Stimulated activated CD4-positive, alpha-beta T cell treated with anti-CD3 and anti-CD28 coated beads, Interleukin-4, amount 100 ng/mL, for 1 hour (primary cell): ENCODE measurements around the gene PGR.
"Not testable (repeated sequence)": the region's sequence is repeated elsewhere in the genome, so short reads cannot be mapped to it uniquely, and the experiment has no call there.

Experiments used
- DNase-seq: peaks from one replicate; pipeline ENCODE4 v3.0.0-alpha.2; 2020

The PGR gene

GRCh38 chr11:101063706-101064105, 65.9 kb downstream of the PGR start:
- DNase-seq: no peak

- DNase-seq: no peak
Measured at GRCh38 chr11:101061606-101062005, 68.0 kb downstream of the PGR start.

- DNase-seq: no peak
Measured at GRCh38 chr11:101059331-101059730, 70.3 kb downstream of the PGR start.

GRCh38 chr11:101053492-101053891, 76.1 kb downstream of the PGR start:
- no peak for DNase-seq

- no peak for DNase-seq
Measured at GRCh38 chr11:101051677-101052076, 77.9 kb downstream of the PGR start.

- DNase-seq: no peak
Measured at GRCh38 chr11:101049813-101050212, 79.8 kb downstream of the PGR start.

- DNase-seq: no peak
Measured at GRCh38 chr11:101049123-101049522, 80.5 kb downstream of the PGR start.

- no peak for DNase-seq
Measured at GRCh38 chr11:101048479-101048878, 81.1 kb downstream of the PGR start.

GRCh38 chr11:101046947-101047346, 82.7 kb downstream of the PGR start:
- DNase-seq: no peak

- no peak for DNase-seq
Measured at GRCh38 chr11:101045415-101045814, 84.2 kb downstream of the PGR start.

GRCh38 chr11:101043940-101044339, 85.7 kb downstream of the PGR start:
- DNase-seq: no peak

GRCh38 chr11:101035872-101036271, 93.7 kb downstream of the PGR start:
- no peak for DNase-seq

GRCh38 chr11:101034076-101034475, 95.5 kb downstream of the PGR start:
- DNase-seq: no peak

- DNase-seq: no peak
Measured at GRCh38 chr11:101032991-101033390, 96.6 kb downstream of the PGR start.

- no peak for DNase-seq
Measured at GRCh38 chr11:101031713-101032112, 97.9 kb downstream of the PGR start.

- DNase-seq: no peak
Measured at GRCh38 chr11:101030692-101031091, 98.9 kb downstream of the PGR start.

- no peak for DNase-seq
Measured at GRCh38 chr11:101030015-101030414, 99.6 kb downstream of the PGR start.

GRCh38 chr11:101028644-101029043, 101.0 kb downstream of the PGR start:
- no peak for DNase-seq

GRCh38 chr11:101022256-101022655, 107.4 kb downstream of the PGR start:
- no peak for DNase-seq

GRCh38 chr11:101019870-101020269, 109.7 kb downstream of the PGR start:
- no peak for DNase-seq

GRCh38 chr11:101014600-101015285, 114.9 kb downstream of the PGR start:
- no peak for DNase-seq

GRCh38 chr11:101013702-101014101, 115.9 kb downstream of the PGR start:
- not testable (repeated sequence) for DNase-seq

GRCh38 chr11:101011881-101012280, 117.7 kb downstream of the PGR start:
- DNase-seq: no peak

GRCh38 chr11:101010899-101011298, 118.7 kb downstream of the PGR start:
- DNase-seq: no peak

- no peak for DNase-seq
Measured at GRCh38 chr11:101009690-101010055, 119.9 kb downstream of the PGR start.
